Midbrain (tissue), 1 donor: ENCODE results near the gene ISLR2.
"Not testable (repeated sequence)": the region's sequence is repeated elsewhere in the genome, so short reads cannot be mapped to it uniquely, and the experiment has no call there.

Experiments
- DNase-seq: peaks from one replicate; lab custom pipeline; 2025; lab: John Stamatoyannopoulos, UW

The ISLR2 gene, protein sequence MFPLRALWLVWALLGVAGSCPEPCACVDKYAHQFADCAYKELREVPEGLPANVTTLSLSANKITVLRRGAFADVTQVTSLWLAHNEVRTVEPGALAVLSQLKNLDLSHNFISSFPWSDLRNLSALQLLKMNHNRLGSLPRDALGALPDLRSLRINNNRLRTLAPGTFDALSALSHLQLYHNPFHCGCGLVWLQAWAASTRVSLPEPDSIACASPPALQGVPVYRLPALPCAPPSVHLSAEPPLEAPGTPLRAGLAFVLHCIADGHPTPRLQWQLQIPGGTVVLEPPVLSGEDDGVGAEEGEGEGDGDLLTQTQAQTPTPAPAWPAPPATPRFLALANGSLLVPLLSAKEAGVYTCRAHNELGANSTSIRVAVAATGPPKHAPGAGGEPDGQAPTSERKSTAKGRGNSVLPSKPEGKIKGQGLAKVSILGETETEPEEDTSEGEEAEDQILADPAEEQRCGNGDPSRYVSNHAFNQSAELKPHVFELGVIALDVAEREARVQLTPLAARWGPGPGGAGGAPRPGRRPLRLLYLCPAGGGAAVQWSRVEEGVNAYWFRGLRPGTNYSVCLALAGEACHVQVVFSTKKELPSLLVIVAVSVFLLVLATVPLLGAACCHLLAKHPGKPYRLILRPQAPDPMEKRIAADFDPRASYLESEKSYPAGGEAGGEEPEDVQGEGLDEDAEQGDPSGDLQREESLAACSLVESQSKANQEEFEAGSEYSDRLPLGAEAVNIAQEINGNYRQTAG

DNA sequence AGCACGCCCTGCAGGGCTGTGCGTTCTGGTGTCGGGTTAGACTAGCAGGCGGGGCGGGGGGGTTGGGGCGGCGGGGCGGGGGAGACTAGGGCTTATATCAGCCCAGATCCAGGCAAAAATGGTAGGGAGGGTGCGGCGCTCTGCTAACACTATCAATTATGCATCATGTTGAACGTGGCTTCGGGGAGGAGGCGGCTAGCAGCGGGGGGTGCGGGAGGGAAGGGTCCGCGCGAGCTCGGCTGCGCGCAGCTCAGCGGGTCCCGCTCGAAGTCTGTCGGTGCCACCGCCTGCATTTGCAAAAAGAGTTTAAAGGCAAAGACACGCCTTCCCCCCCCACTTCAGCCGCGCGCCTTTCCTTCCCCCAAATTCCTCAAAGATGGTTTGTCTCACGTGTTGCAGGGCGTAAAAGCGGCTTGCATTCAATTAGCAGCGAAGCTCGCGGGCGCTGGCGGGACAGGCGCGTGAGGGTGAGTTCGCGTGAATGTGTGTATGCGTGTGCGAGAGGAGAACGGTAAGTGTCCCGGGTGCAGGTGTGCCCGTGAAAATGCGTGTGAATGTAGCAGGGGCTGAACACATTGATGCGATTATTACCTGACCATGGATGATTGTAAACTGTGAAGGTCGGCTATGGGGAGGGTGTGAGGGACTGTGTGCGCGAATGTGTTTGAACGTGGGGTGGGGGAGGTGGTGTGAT is at the start of gene ISLR2:
TSS of gene ISLR2 (plus strand) at position 432 of the 694 bp plus-strand sequence. CDS start 2,169 bp downstream, outside the sequence.
- no peak for DNase-seq

DNA sequence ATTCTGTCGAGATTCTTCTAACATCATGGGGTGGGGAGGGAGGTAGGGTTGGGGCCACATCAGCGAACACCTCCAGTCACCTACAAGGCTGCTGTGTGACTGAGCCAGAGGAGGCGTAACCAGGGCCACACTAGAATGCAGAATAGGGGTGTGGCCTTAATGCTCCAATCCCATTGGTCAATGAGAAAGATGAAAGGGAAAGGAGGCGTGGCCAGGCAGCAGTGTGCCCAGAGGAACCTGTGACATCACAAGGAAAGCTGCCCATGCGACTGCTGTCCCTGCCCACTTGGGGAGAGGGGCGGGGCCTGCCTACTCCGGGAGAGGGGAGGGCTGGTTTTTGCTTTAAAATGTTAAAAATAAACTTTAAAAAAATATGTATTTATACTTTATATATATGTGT is 47.9 kb upstream of the ISLR2 start, which contains the start of gene GOLGA6A:
TSS of gene GOLGA6A (minus strand) at position 101 of the 400 bp plus-strand sequence. CDS start at position 60, 41 bp downstream.
- DNase-seq: not testable (repeated sequence)

DNA sequence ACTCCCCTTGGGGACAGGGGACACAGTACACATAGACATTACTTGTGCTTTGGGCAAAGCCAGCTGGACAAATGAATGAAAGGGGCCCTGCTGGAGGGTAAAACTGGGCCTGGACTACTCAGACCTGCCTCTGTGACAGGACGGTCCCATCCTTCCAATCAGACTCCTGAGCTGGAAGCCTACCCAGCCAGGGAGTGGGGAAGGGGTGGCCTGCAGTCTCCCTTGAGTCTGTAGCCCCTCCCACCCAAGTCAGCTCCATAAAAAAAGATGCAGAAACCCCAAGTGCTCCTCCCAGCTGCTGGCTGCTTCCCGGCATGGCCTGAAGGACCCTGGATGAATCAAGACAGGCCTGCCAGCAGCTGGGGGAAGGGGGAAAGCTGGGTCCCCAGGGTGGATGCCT is 35.8 kb upstream of the ISLR2 start:
- not testable (repeated sequence) for DNase-seq

DNA sequence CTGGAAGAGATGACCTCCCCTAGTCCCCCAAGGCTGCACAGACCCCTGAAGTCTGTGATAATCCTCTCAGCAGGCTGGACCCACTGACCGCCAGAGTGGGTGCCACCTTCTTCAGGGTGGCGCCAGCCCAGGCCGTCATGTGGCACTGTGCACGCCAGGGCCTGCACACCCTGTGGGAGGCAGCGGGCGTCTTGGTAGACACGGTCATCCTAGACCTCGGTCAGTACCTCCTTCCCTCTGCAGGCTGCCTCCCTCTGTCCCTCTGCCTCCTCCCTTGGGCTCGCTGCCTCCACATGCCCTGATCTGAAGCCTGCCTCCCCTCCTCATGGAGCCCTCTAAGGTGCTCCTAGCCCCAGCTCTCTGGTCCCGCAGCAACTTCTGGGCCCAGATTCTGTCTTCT is 34.8 kb upstream of the ISLR2 start:
- DNase-seq: not testable (repeated sequence)

DNA sequence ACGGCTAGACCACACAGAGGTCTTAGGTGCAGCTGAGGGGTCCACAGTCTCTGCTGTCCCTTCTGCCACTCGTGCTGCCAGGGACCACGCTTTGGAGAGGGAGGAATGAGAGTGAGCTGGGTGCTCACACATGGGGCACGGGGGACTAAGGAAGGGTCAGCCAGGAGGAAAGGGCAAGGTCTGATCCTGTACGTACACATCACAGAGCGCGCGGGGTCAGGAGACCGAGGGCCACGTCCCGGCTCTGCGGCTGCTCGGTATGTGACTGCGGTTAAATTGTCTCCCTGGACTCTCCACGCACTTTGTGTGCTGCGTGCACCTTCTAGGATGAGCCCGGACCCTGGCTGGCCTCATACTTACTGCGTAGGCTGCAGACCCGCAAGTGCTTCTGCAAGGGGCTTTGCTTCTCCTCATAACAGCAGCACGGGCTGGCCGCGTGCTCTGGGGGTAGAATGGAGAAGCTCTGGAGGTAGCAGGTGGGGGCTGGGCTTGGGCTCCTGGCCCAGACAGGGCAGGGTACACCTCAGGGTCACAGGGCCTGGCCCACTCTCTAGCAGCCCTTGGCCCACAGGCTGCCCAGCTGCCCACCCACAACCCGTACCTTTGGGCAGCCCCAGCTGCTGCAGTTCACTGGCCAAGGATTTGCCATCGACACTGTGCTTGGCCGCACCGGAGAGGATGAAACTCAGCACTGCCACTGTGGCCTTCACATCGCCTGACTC is 33.5 kb upstream of the ISLR2 start:
- DNase-seq: not testable (repeated sequence)

DNA sequence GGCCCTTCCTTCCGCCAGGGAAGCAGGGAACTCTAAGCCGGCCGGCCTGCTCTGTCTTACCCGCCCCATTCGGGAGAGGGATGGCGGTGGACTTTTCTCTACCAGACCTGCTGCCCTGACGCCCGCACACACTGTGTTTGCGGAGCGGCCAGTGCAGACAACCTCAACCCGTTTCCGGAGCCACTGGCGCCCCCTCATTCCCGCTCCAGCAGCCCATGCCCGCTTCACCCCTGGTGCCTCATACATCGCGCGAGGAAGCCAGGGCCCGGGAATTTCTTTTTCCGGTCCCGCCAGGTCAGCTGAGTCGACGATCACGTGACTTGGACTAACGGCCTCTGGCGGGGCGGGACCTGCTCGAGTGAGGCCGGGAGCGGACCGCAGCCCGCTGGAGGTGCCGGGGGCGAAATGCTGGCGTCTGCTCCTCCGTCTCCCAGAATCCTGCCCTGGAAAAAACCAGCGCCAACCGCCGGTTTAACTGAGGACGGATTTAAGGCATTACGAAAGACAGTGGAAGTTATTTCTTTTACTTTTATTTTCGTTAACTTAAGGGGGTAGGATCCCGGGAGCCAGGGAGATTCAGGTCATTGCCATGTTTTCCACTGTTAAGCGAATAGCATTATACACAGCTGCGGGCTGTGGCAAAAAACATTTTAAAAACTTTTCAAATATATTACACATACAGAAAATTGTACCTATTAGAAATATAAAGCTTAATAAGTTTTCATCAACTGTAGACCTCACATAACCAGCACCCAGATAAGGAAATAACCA is 30.2 kb upstream of the ISLR2 start:
- not testable (repeated sequence) for DNase-seq

DNA sequence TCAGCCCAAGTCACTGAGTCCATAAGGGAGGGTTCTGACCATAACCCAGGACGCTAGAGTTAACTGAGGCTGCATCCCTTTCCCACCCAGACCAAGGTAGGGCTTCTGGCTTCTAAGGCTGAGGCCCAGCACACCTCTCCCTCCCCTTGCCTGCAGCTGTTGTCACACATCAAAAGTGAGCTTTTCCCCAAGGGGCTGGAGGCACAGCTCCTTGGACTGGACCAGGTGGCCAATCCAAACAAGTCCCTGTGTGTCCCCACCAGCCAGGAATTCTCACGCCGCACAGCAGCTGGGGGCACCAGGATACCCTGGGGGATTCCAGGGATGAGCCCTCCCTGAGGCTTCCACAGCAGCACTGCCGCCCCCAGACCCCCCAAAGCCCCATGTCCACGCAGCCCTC is 22.3 kb upstream of the ISLR2 start:
- DNase-seq: no peak

DNA sequence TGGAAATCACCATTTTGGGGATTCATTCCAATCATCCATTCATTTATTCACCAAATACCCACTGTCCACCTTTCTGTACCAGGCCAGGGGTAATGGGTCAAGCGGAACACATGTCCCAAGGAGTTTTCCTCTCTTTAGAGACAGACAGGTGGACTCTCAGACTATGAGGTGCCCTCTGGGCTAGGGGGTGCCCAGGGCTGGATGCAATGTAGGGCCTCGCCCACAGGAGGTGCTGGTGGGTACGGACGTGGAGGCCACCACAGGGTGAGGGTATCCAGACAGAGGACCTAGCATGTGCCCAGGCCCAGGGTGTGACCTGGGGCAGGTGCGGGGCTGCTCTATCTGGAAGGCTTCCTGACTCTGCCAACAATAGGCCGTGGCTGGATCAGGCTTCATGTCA is 21.8 kb upstream of the ISLR2 start:
- not testable (repeated sequence) for DNase-seq

DNA sequence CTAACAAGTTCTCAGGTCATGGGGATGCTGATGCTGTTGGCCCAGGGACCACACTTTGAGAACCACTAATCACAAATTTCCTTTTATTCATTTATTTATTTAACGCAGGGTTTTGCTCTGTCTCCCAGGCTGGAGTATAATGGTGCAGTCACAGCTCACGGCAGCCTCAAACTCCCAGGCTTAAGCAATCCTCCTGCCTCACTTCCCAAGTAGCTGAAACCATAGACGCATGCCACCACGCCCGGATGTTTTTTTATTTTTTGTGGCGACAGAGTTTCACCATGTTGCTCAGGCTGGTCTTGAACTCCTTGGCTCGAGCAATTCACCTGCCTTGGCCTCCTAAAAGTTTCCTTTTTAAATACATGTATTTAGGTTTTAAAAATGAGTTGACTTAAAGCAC is 20.7 kb upstream of the ISLR2 start:
- no peak for DNase-seq

DNA sequence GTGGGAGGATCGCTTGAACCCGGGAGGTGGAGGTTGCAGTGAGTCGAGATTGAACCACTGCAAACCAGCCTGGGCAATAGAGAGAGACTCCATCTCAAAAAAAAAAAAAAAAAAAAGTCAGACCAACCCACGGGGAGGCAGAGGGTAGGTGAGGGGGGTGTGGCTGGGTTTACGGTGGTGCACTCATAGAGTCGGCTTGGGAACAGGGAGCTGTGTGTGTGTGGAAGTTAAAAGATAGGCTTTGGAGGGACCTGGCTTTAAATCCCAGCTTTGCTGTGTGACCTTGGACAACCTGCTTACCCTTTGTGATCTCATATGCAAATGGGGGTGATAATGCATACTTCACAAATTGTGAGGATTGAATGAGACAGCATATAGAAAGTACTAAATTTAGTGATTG is 10.0 kb upstream of the ISLR2 start:
- no peak for DNase-seq

DNA sequence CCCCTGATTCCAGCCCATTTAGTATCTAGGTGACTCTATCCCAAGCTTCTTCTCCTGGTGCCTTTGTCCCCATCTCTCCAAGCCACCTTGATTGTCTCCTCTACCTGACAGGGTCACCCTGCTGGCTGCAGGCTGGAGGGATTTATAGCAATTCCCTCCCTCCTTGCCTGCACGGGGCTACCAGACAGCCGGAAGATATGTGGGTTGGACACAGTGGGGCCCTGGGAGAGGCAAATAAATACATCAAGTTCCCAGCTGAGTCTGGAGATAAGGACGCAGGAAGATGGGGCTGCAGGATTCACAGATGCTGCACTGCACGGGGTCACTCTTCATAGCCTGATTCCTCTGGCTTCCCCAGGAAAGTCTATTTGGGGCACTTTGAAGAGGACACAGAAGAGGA is 9.3 kb upstream of the ISLR2 start:
- DNase-seq: no peak

DNA sequence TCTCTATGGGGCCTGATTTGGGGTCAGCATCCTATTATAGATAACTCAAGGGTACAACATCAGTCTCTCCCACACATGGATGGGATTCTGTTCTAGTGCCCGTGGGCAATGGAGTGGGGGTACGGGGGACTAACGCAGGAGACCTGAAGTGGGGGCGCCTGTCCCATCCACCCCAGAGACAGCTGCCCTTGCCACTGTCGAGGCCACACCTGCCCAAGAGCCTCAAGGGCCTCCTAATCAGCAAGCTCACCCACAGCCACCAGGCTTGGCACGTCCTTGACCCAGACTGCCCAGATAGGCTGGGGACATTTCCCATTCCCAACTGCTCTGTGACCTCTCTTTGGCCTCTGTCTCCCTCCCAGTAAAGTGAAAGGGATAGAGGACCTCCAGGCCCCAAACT is 8.5 kb upstream of the ISLR2 start:
- no peak for DNase-seq

DNA sequence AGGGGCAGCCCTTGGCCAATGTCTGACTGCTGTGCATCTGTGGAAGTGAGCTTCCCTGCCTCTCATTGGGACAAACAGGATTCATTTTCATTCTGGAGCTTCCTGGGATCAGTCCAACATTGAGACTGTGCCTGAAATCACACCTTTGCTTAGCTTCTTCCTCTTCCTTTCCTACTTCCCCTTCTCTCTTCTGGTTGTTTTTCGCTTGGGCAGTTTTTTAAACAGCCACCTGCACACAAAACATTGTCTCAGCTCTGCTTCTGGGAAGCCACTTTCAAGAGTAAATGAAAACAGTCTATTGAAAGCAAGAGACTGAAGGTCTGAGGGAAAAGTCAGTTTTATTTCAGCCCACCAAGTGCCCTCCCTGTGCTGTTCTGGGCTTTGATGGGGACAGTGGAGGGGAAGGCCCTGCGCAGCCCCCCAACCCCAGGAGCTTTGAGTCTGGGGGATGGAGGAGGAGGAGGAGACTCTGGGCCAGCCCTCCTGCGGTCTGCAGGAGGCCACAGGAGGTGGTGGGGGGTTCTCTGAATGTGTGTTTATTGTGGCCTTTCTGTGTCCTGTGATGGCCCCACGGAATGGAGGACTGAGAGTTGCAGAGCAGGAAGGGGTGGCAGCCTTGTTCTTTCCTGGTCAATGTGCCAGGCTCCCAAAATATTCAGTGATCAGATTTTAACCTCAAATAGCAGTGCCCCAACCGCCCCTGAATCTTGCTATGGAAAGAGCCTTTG is 7.8 kb upstream of the ISLR2 start:
- no peak for DNase-seq

DNA sequence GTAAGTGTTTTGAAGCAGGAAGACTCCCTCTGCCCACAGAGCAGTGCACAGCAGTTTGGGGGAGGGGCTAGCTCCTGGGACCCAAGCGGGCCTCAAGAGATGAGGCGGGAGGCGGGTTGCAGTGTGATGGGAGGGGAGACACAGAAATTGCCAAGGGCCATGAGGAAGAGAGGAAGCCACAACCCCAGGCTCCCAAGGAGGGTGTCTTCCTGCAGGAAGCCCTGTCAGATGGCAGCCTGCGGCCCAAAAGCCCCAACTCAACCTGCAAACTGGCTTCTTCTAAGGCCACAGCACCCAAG is 7.3 kb upstream of the ISLR2 start:
- no peak for DNase-seq

DNA sequence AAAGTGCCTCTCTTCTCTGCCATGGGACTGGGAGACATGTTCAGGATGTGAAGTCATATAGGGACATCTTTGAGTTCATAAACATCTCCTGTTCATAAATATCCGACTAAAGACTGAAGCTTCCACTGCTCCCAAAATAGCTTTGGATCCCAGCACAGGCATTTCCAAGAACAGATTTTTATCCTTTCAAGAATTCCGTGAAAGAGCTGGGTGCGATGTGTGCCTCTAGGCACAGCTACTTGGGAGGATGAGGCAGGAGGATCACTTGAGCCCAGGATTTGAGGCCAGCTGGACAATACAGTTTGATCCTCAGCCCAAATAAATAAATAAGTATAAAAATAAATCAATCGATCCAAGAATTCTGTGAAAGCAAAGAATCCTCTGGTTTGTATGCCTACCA is 6.7 kb upstream of the ISLR2 start:
- DNase-seq: no peak

DNA sequence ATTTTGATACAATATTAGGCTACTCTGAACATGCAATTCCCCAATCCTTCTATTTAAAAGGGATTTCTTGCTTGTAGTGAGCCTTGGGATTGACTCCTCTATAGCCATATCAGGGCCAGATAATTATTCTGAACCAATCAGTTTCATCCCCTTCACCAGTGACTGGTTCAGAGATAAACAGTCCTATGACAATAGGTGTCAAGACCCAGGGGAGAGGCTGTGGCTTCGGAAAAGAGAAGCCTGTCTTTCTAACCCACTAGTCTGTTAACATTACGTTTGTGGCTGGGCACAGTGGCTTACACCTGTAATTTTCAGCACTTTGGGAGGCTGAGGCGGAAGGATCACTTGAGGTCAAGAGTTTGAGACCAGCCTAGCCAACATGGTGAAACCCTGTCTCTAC is 6.2 kb upstream of the ISLR2 start:
- no peak for DNase-seq

DNA sequence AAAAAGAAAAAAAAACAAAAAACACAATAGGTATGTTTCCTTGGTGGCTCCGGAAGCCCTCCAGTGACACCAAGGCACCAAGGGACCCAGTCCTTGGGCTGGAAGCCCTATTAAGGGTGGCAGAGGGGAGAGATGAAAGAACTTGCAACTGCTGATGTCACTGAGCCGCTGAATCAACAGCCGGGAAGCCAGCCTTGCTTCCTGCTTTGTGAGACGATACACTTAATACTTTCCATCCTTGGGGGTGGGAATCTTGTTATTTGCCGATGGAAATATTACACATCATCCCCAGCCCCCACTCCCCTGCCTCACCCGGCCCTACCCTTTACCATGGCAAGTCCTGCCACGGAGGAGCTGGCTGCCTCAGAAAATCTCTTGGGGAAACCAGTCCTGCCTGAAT is 5.6 kb upstream of the ISLR2 start:
- no peak for DNase-seq

DNA sequence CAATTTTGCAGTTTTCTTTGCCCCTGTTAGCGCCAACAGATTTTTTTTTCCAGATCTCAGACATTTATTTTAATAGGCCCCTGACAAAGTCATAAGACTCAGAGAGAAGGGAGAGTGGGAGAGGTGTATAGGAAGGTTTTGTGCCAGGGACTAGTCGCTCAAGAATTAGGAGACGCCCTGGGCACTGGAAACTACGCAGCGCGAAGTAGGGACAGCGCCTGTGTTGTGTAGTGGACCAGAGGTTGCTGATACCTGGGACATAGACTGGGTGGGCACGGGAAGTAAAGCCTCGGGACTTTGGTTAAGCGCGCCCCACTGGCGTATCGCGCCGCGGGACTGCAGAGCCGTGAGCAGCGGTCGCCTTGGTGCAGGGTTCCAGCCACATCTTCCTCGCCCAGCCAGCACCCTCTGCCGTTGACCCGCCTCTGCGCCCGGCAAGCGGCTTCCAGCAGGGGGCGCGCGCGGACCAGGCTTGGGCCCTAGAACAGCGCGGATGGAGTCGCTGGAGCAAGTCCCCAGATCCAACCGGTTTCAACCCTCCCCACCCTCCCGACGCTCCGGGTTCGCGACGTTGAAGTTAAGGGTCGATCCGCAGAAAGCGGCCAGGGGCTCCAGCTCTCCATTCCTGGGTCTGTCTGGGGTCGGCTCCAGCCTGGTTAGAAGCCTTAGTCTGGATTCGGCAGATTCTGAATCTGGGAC is 3.0 kb upstream of the ISLR2 start:
- peak; percentile 86 for DNase-seq

DNA sequence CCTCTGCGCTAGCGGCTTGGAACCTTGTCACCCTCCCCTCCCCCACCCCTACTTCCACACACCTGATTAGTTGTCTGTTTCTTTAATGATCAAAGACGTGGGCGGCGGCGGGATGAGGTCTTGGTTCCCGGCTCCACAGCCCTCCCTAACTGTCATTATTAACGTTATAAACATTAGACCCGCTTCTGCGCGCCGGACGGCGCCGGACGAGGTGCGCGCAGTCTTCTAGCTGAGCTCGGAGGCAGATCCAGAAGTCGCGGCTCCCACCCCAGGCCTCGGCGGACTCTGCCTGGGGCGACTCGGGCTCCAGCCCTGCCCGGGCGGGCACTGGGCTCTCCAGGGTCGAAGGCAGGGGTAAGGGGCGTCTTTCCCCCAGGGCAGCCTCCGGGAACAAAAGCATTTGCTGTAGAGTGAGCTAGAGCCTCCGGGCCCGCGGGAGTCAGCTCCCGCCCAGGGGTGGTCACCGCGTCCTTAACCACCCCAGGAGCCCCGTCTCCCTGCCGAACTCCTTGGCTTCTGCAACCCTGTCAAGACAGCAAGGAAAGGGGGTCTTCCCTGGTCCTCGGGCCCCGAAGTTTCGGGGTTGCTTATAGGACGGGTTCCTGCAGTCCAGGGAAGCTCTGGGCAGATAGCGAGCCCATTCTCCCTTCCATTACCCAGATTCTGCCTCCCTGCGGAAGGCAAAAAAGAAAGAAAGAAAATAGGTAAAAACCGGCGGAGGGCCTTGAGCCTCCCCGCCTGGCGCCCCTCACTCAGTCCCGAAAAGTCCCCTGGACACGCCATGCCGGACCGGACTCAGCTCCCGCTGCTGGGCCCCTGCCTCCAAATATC is 2.2 kb upstream of the ISLR2 start:
- no peak for DNase-seq
